GM18517 (cell line): ENCODE results near the gene PAQR4.
"Not testable (repeated sequence)": the region's sequence is repeated elsewhere in the genome, so short reads cannot be mapped to it uniquely, and the experiment has no call there.

ENCODE experiments used
- ATAC-seq: cut with Tn5 transposase; IDR thresholded peaks from one replicate; pipeline ENCODE4 v1.9.1; 2021; ENCODE audit warnings: mild to moderate bottlenecking, moderate library complexity; ENCODE audit not compliant: unreplicated experiment

PAQR4 gene

GRCh38 chr16:2942045-2942444 lies 27.1 kb upstream of the PAQR4 start:
- no peak for ATAC-seq

GRCh38 chr16:2943716-2944115 lies 25.4 kb upstream of the PAQR4 start:
- ATAC-seq, result not testable (repeated sequence)

- ATAC-seq, result no peak
These were observed 22.5 kb upstream of the PAQR4 start for GRCh38 chr16:2946649-2947048.

GRCh38 chr16:2948807-2949704 lies 20.1 kb upstream of the PAQR4 start:
- no peak for ATAC-seq

- no peak for ATAC-seq
These were observed 19.3 kb upstream of the PAQR4 start for GRCh38 chr16:2949705-2950352.

- no peak for ATAC-seq
These were observed 18.8 kb upstream of the PAQR4 start for GRCh38 chr16:2950353-2950724.

- ATAC-seq, result no peak
These were observed 18.4 kb upstream of the PAQR4 start for GRCh38 chr16:2950773-2951172.

- ATAC-seq, result no peak
These were observed 16.5 kb upstream of the PAQR4 start for GRCh38 chr16:2952679-2953078.

- no peak for ATAC-seq
These were observed 15.2 kb upstream of the PAQR4 start for GRCh38 chr16:2953706-2954627.

GRCh38 chr16:2954656-2955381 lies 14.3 kb upstream of the PAQR4 start:
- ATAC-seq, result no peak

- no peak for ATAC-seq
These were observed 13.7 kb upstream of the PAQR4 start for GRCh38 chr16:2955438-2955778.

GRCh38 chr16:2955779-2956578 lies 13.2 kb upstream of the PAQR4 start:
- ATAC-seq, result no peak

- no peak for ATAC-seq
These were observed 12.6 kb upstream of the PAQR4 start for GRCh38 chr16:2956579-2956956.

GRCh38 chr16:2959206-2959605 lies 9.9 kb upstream of the PAQR4 start:
- ATAC-seq, result no peak

- ATAC-seq, result no peak
These were observed 8.8 kb upstream of the PAQR4 start for GRCh38 chr16:2960183-2961010.

GRCh38 chr16:2962334-2963073 lies 6.6 kb upstream of the PAQR4 start:
- ATAC-seq, result no peak

GRCh38 chr16:2963074-2963722 lies 6.0 kb upstream of the PAQR4 start:
- no peak for ATAC-seq
